ENCODE measurements around the gene RPL22.

DNA sequence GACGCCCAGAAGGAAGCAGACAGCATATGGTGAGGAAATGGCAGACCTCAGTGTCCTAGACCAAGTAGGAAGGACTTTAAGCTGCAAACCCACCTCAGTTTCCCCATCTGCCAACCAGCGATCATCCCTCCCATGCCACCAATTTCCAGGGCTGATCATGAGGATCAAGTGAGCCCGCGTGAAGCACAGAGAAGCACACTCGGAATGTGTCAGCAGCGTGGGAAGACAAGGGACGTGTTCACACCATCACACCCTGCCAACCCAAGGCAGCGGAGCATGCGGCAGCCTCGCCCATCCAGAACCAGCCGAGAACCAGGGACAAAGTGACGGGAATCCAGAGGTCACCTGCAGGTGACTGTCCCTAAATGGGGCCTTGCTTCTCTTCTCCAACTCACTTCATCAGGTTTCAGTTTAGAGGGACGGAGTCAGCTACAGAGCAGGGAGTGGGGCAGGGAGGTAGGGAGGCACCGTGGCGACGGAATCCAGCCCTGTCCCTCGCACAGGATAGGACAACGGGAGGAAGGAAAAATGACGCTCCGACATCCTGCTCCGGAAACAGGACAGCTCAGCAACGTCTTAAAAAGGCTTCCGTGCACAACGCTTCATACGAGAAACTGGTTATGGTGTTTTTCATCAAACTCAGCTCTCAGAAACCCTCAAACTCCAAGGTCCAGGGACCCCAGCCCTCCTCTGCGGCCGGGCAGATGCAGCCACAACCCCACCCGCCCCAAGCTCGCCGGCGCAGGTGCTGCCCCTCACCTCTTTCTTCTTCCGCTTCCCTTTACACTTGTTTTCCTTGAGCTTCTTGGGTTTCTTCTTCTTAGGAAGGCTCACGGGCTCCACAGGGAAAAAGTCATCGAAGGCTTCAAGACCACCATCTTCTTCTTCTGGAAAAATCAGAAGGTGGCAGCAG lies 31.7 kb downstream of the RPL22 start:
- no peak for TF ChIP-seq CTCF (IDR thresholded peaks at IDR 0.05)
- TF ChIP-seq SP1 (CRISPR knock-in tag; conservative IDR thresholded peaks at IDR 0.05), result no peak
- no peak for TF ChIP-seq ZBTB21 (CRISPR knock-in tag; IDR thresholded peaks at IDR 0.05; ENCODE audit: borderline replicate concordance)
- no peak for TF ChIP-seq ZNF232 (CRISPR knock-in tag; IDR thresholded peaks at IDR 0.05)
